GM19438 (cell line): ENCODE results near the gene TAF7.
"Not testable (repeated sequence)": the region's sequence is repeated elsewhere in the genome, so short reads cannot be mapped to it uniquely, and the experiment has no call there.

Experiments
- ATAC-seq: cut with Tn5 transposase; IDR thresholded peaks from one replicate; pipeline ENCODE4 v1.9.1; 2021; ENCODE audit warnings: low read depth; ENCODE audit not compliant: unreplicated experiment

TAF7 gene, protein sequence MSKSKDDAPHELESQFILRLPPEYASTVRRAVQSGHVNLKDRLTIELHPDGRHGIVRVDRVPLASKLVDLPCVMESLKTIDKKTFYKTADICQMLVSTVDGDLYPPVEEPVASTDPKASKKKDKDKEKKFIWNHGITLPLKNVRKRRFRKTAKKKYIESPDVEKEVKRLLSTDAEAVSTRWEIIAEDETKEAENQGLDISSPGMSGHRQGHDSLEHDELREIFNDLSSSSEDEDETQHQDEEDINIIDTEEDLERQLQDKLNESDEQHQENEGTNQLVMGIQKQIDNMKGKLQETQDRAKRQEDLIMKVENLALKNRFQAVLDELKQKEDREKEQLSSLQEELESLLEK

DNA sequence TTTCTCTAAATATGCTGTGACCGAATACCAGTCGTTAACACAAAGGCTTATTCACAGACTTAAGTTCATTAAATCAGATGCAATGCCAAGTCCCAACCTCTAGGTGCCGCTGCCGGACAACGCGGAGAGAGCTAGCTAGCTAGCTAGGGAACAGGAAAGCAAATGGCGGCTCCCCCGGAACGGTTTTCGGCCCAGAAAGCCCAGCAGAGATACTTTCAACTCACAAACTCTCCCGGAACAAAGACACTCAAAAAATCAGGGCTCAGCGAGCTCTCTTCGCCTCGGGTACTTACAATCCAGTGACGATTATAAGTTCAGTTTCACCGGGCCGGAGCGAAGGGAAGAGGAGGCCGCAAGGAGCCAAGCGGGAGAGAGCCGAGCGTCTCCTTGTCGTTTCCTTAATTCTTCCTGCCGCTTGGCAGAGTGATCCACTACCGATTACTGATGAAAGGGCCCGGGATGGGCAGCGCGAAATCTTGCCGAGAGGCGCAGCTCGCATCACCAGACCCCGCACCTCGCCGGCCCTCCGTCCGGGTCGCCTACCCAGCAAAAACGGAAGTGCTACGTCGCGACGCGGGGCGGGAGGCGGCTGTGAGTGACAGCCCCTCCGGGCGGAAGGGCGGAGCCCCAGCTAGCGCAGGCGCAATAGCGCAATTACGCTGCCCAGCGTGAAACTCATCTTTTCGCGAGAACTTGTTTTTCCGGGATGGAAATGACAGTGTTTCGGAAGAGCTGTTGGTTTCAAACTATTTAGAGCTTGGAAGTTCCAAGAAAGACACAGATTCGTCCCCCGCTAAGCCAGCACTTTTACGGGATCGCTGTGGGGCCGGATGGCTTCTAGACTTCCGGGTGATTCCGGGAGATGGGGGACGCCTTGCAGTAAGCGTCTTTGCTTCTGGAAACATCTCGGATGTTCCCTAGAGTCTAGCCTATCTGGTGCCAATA, at the start of gene TAF7:
TAF7 (minus strand) TSS at position 560 of the 945 bp plus-strand sequence. CDS start 740 bp downstream, outside the sequence.
- peak; percentile 93 for ATAC-seq

DNA sequence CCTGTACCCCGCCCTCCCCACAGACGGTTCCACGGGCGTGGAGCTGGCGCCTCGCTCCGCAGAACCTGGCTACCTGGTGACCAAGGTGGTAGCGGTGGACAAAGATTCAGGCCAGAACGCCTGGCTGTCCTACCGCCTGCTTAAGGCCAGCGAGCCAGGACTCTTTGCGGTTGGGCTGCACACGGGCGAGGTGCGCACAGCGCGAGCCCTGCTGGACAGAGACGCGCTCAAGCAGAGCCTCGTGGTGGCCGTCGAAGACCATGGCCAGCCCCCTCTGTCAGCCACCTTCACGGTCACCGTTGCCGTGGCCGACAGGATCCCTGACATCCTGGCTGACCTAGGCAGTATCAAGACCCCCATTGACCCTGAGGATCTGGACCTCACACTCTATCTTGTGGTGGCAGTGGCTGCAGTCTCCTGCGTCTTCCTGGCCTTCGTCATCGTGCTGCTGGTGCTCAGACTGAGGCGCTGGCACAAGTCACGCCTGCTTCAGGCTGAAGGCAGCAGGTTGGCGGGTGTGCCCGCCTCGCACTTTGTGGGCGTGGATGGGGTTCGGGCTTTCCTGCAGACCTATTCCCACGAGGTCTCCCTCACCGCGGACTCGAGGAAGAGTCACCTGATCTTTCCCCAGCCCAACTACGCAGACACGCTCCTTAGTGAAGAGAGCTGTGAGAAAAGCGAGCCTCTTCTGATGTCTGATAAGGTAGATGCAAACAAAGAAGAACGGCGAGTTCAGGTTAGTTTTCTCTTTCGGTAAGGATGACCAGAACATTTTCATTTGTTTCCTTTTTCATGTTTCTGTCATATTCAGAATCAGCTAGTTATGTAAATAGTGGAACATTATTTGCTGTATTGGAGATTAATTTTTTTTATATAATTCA, 45.7 kb upstream of the TAF7 start:
- ATAC-seq = no peak

DNA sequence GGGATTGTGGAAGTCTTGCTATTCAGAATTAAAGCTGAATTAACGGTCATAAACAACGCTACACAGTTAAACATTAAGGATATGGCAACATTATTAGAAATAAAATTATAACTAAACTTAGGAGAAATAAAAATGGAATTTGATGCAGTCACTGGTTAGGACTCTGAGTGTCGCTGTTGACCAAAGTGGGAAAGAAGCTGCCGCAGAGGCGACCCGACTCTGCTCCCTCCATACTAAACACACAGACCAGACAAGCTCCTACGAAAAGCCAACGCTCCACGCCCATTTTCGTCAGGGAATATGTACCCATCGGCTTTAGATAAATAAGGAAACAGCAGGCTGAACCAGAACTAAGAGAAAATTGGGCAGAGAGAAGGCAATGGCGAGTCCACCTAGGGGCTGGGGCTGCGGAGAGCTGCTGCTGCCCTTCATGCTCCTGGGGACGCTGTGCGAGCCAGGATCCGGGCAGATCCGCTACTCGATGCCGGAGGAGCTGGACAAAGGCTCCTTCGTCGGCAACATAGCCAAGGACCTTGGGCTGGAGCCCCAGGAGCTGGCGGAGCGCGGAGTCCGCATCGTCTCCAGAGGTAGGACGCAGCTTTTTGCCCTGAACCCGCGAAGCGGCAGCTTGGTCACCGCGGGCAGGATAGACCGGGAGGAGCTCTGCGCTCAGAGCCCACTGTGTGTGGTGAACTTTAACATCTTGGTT, 43.5 kb upstream of the TAF7 start, which contains the start of gene PCDHGA5:
PCDHGA5 (plus strand) TSS at position 211 of the 709 bp plus-strand sequence; CDS start at position 380, 169 bp downstream.
- ATAC-seq = no peak

DNA sequence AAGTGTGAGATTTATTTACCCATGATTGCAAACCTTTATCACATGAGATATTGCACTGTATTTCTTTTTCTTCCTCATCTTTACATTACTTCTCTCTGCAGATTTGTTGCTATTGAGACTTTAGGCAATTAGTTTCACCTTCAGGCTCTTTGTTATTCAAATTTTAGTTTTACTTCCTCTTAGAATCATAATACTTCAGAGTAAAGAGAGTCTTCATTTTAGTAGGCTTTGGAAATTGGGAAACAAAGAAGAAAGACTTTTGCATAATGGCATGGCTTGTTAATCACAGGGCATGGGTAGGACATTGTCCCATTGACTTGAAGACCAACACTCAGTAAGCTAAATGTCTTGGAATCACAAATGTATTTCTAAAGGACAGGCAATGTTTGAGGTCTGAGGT, 42.1 kb upstream of the TAF7 start:
- ATAC-seq = no peak

DNA sequence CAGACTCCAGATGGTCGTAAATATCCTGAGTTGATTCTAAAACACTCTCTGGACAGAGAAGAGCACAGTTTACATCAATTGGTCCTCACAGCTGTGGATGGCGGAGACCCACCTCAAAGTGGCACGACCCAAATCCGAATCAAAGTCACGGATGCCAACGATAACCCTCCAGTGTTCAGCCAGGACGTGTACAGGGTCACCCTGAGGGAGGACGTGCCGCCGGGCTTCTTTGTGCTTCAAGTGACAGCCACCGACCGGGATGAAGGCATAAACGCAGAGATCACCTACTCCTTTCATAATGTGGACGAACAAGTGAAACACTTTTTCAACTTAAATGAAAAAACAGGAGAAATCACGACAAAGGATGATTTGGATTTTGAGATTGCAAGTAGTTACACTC, 40.1 kb upstream of the TAF7 start:
- ATAC-seq = no peak

DNA sequence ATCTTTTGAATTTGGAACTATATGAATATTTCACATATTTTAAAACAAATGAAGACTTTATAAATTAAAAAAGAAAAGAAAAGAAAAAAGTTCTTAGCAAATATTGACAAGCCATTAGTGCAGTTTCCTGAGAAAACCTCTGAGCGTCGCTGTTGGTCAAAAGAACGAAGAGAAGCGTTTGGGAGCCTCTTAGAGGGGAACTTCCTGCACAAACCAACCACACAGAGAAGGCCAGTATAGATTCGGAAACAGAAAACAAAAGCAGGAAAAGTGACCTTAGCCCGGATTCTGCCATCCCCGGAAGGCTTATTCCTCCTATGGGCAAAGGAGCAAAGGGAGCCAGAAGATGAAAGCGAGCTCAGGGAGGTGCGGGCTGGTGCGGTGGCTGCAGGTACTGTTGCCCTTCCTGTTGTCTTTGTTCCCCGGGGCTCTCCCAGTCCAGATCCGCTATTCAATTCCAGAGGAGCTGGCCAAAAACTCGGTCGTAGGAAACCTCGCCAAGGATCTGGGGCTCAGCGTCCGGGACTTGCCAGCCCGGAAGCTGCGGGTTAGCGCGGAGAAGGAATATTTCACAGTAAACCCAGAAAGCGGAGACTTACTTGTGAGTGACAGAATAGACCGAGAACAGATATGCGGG, 39.3 kb upstream of the TAF7 start, which contains the start of gene PCDHGB2:
PCDHGB2 (plus strand) TSS at position 205 of the 637 bp plus-strand sequence; CDS start at position 347, 142 bp downstream.
- ATAC-seq = no peak

DNA sequence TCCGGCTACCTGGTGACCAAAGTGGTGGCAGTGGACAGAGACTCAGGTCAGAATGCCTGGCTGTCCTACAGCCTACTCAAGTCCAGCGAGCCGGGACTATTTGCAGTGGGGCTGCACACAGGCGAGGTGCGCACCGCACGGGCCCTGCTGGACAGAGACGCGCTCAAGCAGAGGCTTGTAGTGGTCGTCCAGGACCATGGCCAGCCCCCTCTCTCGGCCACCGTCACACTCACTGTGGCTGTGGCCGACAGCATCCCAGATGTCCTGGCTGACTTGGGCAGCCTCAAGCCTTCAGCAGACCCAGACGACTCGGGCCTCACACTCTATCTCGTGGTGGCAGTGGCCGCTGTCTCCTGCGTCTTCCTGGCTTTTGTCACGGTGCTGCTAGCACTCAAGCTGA, 36.4 kb upstream of the TAF7 start:
- ATAC-seq = no peak

DNA sequence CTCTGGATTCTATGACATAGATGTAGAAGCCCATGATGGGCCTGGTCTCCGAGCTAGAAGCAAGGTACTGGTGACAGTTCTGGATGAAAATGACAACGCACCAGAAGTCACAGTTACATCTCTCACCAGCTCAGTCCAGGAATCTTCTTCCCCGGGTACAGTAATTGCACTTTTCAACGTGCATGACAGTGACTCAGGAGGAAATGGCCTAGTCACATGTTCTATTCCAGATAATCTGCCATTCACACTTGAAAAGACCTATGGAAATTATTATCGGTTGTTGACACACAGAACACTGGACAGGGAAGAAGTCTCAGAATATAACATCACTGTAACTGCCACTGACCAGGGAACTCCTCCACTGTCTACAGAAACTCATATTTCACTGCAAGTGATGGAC, 35.5 kb upstream of the TAF7 start:
- no peak for ATAC-seq

DNA sequence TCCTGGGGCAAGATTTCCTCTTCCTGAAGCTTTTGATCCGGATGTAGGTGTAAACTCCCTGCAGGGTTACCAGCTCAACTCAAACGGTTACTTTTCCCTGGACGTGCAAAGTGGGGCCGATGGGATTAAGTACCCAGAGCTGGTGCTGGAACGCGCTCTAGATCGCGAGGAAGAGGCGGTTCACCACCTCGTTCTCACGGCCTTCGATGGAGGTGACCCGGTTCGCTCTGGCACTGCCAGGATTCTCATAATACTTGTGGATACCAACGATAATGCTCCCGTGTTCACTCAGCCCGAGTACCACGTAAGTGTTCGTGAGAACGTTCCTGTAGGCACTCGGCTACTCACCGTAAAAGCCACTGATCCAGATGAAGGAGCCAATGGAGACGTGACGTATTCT, 35.1 kb upstream of the TAF7 start:
- no peak for ATAC-seq

DNA sequence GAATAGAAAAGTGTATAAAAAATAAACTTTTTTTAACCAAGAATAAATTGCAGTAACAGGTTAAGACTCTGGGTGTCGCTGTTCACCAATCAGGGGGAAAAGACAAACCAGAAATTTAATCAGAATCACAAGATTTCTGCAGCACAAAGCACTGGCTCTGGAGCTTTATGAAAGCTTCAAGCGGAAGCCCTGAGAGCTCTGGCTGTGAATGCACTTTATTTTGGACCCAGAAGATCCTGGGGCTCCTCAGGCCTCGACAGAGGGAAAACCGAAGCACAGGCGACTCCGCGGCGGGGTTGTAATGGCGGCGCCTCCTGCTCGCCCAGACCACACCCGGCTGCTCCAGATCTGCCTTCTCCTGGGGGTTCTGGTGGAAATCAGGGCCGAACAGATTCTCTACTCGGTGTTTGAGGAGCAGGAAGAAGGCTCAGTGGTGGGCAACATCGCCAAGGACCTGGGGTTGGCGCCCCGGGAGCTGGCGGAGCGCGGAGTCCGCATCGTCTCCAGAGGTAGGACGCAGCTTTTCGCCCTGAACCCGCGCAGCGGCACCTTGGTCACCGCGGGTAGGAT, 34.4 kb upstream of the TAF7 start, which contains the start of gene PCDHGA4:
PCDHGA4 (plus strand) TSS at position 122 of the 570 bp plus-strand sequence; CDS start at position 209, 87 bp downstream.
- ATAC-seq = no peak

DNA sequence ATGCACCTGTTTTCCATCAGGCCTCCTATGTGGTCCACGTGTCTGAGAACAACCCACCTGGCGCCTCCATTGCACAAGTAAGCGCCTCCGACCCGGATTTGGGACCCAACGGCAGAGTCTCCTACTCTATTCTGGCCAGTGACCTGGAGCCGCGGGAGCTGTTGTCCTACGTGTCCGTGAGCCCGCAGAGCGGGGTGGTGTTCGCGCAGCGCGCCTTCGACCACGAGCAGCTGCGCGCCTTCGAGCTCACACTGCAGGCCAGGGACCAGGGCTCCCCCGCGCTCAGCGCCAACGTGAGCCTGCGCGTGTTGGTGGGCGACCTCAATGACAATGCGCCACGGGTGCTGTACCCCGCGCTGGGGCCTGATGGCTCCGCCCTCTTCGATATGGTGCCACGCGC, 31.0 kb upstream of the TAF7 start:
- ATAC-seq = no peak

DNA sequence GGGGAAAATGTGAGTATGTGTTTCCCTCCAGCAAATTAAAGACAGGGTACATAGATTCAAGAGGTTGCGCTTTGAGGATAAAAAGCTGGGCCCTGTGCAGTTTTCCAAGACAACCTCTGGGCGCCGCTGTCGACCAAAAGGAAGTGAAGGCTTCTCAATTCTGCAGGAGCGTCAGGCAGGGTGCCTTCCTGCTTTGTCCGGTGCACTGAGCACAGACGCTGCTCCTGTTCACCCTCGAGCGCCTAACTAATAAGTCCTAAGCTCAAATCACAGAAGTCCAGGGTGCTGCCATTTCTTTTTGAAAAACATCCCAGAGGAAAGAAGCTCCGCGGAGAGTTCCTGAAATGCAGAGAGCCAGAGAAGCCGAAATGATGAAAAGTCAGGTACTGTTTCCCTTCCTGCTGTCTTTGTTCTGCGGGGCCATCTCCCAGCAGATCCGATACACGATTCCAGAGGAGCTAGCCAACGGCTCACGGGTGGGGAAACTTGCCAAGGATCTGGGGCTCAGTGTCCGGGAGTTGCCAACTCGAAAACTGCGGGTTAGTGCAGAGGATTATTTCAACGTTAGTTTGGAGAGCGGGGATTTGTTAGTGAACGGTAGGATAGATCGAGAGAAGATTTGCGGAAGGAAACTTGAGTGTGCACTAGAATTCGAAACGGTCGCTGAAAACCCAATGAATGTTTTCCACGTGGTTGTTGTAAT, 29.5 kb upstream of the TAF7 start, which contains the start of gene PCDHGB1:
PCDHGB1 (plus strand) TSS at position 183 of the 703 bp plus-strand sequence; CDS start at position 345, 162 bp downstream.
- ATAC-seq = peak; percentile 95

DNA sequence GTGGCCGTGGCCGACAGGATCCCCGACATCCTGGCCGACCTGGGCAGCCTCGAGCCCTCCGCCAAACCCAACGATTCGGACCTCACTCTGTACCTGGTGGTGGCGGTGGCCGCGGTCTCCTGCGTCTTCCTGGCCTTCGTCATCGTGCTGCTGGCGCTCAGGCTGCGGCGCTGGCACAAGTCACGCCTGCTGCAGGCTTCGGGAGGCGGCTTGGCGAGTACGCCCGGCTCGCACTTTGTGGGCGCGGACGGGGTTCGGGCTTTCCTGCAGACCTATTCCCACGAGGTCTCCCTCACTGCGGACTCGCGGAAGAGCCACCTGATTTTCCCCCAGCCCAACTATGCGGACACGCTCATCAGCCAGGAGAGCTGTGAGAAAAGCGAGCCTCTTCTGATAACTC, 25.4 kb upstream of the TAF7 start:
- not testable (repeated sequence) for ATAC-seq

DNA sequence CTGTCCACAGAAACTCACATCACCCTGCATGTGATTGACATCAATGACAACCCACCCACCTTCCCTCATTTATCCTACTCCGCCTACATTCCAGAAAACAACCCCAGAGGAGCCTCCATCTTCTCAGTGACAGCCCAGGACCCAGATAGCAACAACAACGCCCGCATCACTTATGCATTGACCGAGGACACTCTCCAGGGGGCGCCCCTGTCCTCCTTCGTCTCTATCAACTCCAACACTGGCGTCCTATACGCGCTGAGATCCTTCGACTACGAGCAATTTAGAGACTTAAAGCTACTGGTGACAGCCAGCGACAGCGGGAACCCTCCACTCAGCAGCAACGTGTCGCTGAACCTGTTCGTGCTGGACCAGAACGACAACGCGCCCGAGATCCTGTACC, 24.7 kb upstream of the TAF7 start:
- ATAC-seq = no peak

DNA sequence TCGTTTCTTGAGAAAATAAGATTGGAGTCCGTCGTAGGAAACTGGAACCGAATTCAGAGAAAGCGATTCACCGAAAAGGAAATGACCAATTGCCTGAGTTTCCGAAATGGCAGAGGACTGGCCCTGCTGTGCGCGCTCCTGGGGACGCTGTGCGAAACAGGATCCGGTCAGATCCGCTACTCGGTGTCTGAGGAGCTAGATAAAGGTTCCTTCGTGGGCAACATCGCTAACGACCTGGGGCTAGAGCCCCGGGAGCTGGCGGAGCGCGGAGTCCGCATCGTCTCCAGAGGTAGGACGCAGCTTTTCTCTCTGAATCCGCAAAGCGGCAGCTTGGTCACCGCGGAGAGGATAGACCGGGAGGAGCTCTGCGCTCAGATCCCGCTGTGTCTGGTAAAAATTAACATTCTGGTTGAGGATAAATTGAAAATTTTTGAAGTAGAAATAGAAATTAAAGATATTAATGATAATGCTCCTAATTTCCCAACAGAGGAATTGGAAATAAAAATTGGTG, 23.4 kb upstream of the TAF7 start:
- ATAC-seq = no peak

DNA sequence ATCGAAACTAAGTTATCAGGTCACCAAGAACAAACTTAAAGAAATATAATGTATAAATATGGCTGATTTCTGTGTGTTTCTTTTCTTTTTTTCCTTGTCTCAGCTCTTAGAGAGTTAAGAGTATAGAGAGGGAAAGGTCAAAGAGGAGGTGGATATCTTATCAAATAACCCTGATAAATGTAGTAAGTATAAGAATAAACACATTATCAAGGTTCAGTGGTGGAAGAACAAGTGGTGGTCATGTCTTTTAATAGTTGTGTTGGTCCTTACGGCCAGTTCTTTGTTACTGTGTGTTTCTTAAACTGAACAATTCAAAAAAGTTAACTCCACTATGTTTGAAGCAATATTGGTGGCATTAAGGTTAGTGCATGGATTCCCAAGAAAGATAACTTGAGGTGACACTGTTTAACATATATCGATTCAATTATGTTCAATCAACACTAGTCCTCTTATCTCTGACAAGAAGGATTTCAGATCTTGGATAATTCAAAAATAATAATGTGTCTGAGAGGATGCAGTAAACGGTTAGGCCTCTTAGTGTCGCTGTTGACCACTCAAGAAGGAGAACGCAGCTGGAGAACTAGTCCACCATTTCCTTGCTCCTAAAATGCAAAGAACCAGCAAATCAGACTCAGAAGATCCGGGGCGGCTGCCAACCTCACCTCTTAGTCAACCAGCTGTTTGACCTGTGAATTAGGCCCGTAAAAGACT, 22.8 kb upstream of the TAF7 start, which contains the start of gene PCDHGA3:
PCDHGA3 (plus strand) TSS at position 588 of the 711 bp plus-strand sequence. CDS start 205 bp downstream, outside the sequence.
- no peak for ATAC-seq

DNA sequence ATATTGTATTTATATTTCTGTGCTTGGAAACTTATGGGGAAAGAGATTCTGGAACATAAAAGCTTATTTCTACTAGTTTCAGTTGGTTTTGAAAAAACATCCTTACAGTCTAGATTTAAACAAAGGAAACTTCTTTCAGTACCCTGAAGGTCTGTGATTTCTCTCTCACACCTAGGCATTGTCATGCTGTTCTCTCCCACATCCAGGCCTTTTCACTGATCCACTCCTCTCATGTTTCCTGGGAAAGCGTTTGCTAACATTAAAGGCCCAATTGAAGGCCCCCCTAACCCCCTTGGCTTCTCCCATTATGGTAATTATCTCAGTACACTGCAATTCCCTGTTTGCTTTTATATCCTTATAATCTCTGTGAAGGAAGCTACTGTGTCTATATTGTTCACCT, 22.2 kb upstream of the TAF7 start:
- ATAC-seq = no peak
